ENCODE results near the gene TNPO1. TPM values are rescaled to one million over a fixed set of nuclear protein-coding genes. Genes with fewer than 3 reads are reported as not detected.

The TNPO1 gene
- total and polyA plus RNA-seq, 9 of the 15 experiments (the other 6 are each of a cell fraction or from before 2014, with no cell fraction given), result 20.8 to 176 (median 97.9) TPM

DNA sequence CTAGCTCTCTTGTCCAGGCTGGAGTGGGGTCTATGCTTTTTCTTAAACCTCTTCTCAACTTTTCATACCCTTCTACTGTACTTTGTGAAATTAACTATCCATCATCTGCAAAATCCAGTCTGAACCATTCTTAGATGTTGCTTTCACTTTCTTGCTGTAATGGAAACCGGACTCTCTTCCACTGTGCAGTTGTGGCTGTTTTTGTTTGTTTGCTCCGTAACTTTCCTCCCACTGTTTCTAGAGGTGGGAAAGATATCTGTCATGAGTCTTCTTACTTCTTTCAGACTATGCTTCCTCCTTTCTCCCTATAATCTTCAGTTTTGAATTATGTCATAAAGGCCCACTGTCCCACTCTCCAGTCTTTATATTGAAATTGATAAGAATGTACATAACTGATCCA, 6.5 kb downstream of the TNPO1 start (continued):
- TF ChIP-seq, protein P1, sequence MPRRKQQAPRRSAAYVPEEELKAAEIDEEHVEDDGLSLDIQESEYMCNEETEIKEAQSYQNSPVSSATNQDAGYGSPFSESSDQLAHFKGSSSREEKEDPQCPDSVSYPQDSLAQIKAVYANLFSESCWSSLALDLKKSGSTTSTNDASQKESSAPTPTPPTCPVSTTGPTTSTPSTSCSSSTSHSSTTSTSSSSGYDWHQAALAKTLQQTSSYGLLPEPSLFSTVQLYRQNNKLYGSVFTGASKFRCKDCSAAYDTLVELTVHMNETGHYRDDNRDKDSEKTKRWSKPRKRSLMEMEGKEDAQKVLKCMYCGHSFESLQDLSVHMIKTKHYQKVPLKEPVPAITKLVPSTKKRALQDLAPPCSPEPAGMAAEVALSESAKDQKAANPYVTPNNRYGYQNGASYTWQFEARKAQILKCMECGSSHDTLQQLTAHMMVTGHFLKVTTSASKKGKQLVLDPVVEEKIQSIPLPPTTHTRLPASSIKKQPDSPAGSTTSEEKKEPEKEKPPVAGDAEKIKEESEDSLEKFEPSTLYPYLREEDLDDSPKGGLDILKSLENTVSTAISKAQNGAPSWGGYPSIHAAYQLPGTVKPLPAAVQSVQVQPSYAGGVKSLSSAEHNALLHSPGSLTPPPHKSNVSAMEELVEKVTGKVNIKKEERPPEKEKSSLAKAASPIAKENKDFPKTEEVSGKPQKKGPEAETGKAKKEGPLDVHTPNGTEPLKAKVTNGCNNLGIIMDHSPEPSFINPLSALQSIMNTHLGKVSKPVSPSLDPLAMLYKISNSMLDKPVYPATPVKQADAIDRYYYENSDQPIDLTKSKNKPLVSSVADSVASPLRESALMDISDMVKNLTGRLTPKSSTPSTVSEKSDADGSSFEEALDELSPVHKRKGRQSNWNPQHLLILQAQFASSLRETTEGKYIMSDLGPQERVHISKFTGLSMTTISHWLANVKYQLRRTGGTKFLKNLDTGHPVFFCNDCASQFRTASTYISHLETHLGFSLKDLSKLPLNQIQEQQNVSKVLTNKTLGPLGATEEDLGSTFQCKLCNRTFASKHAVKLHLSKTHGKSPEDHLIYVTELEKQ (CRISPR knock-in tag; IDR thresholded peaks at IDR 0.05), result no peak
- TF ChIP-seq, protein P2, sequence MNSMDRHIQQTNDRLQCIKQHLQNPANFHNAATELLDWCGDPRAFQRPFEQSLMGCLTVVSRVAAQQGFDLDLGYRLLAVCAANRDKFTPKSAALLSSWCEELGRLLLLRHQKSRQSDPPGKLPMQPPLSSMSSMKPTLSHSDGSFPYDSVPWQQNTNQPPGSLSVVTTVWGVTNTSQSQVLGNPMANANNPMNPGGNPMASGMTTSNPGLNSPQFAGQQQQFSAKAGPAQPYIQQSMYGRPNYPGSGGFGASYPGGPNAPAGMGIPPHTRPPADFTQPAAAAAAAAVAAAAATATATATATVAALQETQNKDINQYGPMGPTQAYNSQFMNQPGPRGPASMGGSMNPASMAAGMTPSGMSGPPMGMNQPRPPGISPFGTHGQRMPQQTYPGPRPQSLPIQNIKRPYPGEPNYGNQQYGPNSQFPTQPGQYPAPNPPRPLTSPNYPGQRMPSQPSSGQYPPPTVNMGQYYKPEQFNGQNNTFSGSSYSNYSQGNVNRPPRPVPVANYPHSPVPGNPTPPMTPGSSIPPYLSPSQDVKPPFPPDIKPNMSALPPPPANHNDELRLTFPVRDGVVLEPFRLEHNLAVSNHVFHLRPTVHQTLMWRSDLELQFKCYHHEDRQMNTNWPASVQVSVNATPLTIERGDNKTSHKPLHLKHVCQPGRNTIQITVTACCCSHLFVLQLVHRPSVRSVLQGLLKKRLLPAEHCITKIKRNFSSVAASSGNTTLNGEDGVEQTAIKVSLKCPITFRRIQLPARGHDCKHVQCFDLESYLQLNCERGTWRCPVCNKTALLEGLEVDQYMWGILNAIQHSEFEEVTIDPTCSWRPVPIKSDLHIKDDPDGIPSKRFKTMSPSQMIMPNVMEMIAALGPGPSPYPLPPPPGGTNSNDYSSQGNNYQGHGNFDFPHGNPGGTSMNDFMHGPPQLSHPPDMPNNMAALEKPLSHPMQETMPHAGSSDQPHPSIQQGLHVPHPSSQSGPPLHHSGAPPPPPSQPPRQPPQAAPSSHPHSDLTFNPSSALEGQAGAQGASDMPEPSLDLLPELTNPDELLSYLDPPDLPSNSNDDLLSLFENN (IDR thresholded peaks at IDR 0.05; ENCODE audit: low read depth in 2 of 2, low read length in 2 of 2), result no peak
- TF ChIP-seq SMAD3 (CRISPR knock-in tag; conservative IDR thresholded peaks at IDR 0.05) (no peak), MCM7 (IDR thresholded peaks at IDR 0.05) (no peak), ZNF239 (CRISPR knock-in tag; IDR thresholded peaks at IDR 0.05) (no peak)
